ENCODE results near the gene RNF220. TPM values are rescaled to one million over a fixed set of nuclear protein-coding genes. Genes with fewer than 3 reads are reported as not detected.

RNF220 gene
- total RNA-seq, 4 donors from 2014 or later = 45.8 to 169 (median 89.4) TPM

- no peaks in the 10 kb centered on the region for H3K4me1 ChIP-seq
- H3K27ac ChIP-seq = no peak overlapping the region
- in situ Hi-C loops (cut with MboI; ENCODE audit: low pct_ligation_motif_present in 1 of 4, low pct_unique_long_range_greater_than_20kb in 1 of 4, low sequenced_read_pairs in 3 of 4) (no loop called here), intact Hi-C loops (cut with DNase I; ENCODE audit: low total_unique reads) (no loop called here)
- no peaks in the 10 kb centered on the region for H3K9me3 ChIP-seq
- no peak for DNase-seq
- no peak for TF ChIP-seq POLR2A (IDR thresholded peaks at IDR 0.05)
- no peak for TF ChIP-seq POLR2AphosphoS5 (IDR thresholded peaks at IDR 0.05)
- no peak for TF ChIP-seq CTCF (IDR thresholded peaks at IDR 0.05)
- TF ChIP-seq EP300 (IDR thresholded peaks at IDR 0.05; ENCODE audit: low read depth) = no peak
- H3K36me3 ChIP-seq = no peaks in the 10 kb centered on the region
- WGBS, 2 donors (ENCODE audit: low coverage in 1 of 2) = 28 to 71% methylated on average over 4 to 23 of the region's 23 CpGs
- H3K27me3 ChIP-seq = peaks cover 28% of the 10 kb centered on the region
- H3K4me3 ChIP-seq = no peak overlapping the region
Observed at GRCh38 chr1:44523593-44524591, 118.8 kb downstream of the RNF220 start.

GRCh38 chr1:44524655-44525500 lies 119.8 kb downstream of the RNF220 start:
- intact Hi-C loops (cut with DNase I; ENCODE audit: low total_unique reads) (no loop called here), in situ Hi-C loops (cut with MboI; ENCODE audit: low pct_ligation_motif_present in 1 of 4, low pct_unique_long_range_greater_than_20kb in 1 of 4, low sequenced_read_pairs in 3 of 4) (no loop called here)
- no peaks in the 10 kb centered on the region for H3K4me1 ChIP-seq
- no peaks in the 10 kb centered on the region for H3K36me3 ChIP-seq
- no peak for DNase-seq
- H3K9me3 ChIP-seq = no peaks in the 10 kb centered on the region
- no peak for TF ChIP-seq EP300 (IDR thresholded peaks at IDR 0.05; ENCODE audit: low read depth)
- TF ChIP-seq POLR2AphosphoS5 (IDR thresholded peaks at IDR 0.05) = no peak
- TF ChIP-seq POLR2A (IDR thresholded peaks at IDR 0.05) = no peak
- no peak for TF ChIP-seq CTCF (IDR thresholded peaks at IDR 0.05)
- no peak overlapping the region for H3K27ac ChIP-seq
- peaks cover 24% of the 10 kb centered on the region for H3K27me3 ChIP-seq
- WGBS, 2 donors (ENCODE audit: low coverage in 1 of 2) = 49 to 67% methylated on average over 16 to 20 of the region's 20 CpGs
- no peak overlapping the region for H3K4me3 ChIP-seq

- no peak for DNase-seq
- intact Hi-C loops (cut with DNase I; ENCODE audit: low total_unique reads) = no loop called here
Observed at GRCh38 chr1:44526295-44527073, 121.4 kb downstream of the RNF220 start.

More at GRCh38 chr1:44526295-44527073, 121.4 kb downstream of the RNF220 start:
- WGBS, 2 donors (ENCODE audit: low coverage in 1 of 2) = 94 to 95% methylated on average over 4 of the region's 4 CpGs
- Histone ChIP-seq H3K9me3 (no peaks in the 10 kb centered on the region), H3K4me1 (no peaks in the 10 kb centered on the region), H3K27me3 (peaks cover 31% of the 10 kb centered on the region), H3K36me3 (no peaks in the 10 kb centered on the region), H3K27ac (no peak overlapping the region), H3K4me3 (no peak overlapping the region)
- in situ Hi-C loops (cut with MboI; ENCODE audit: low pct_ligation_motif_present in 1 of 4, low pct_unique_long_range_greater_than_20kb in 1 of 4, low sequenced_read_pairs in 3 of 4) = no loop called here
- no peak for TF ChIP-seq POLR2AphosphoS5 (IDR thresholded peaks at IDR 0.05)
- no peak for TF ChIP-seq POLR2A (IDR thresholded peaks at IDR 0.05)
- no peak for TF ChIP-seq CTCF (IDR thresholded peaks at IDR 0.05)
- no peak for TF ChIP-seq EP300 (IDR thresholded peaks at IDR 0.05; ENCODE audit: low read depth)
